ENCODE measurements around the gene POU3F2.

The POU3F2 gene

GRCh38 chr6:98794307-98794842, 40.0 kb upstream of the POU3F2 start:
- Histone ChIP-seq H3F3A (ENCODE audit: insufficient read depth, low read length) (no peaks in the 10 kb centered on the region), H3K27me3 (replicated peaks; ENCODE audit: insufficient read depth, low read length) (no peaks in the 10 kb centered on the region), H3K4me2 (ENCODE audit: low read depth, low read length) (no peak overlapping the region), H3K4me3 (ENCODE audit: low read length) (no peak overlapping the region), H3K79me2 (ENCODE audit: low read length) (no peaks in the 10 kb centered on the region), H3K27ac (ENCODE audit: low read length) (no peak overlapping the region), H2AFZ (ENCODE audit: low read length) (no peak overlapping the region), H3K9ac (ENCODE audit: low read length) (no peak overlapping the region), H4K20me1 (ENCODE audit: insufficient read depth, low read length) (no peaks in the 10 kb centered on the region), H3K36me3 (replicated peaks; ENCODE audit: insufficient read depth, low read length) (no peaks in the 10 kb centered on the region), H3K9me3 (replicated peaks; ENCODE audit: insufficient read depth, low read length) (no peaks in the 10 kb centered on the region), H3K4me1 (ENCODE audit: low read length) (no peaks in the 10 kb centered on the region), H3K9me2 (replicated peaks; ENCODE audit: insufficient read depth, low read length) (no peaks in the 10 kb centered on the region)
- DNase-seq: no peak
- TF ChIP-seq EZH2phosphoT487 (IDR thresholded peaks at IDR 0.05; ENCODE audit: low read length) (no peak), CTCF (IDR thresholded peaks at IDR 0.05; ENCODE audit: low read length) (no peak), EZH2 (optimal IDR thresholded peaks at IDR 0.05; ENCODE audit: low read depth, low read length) (no peak)

GRCh38 chr6:98797217-98797994, 37.0 kb upstream of the POU3F2 start:
- Histone ChIP-seq H2AFZ (ENCODE audit: low read length) (no peak overlapping the region), H3K27ac (ENCODE audit: low read length) (no peak overlapping the region)

GRCh38 chr6:98800866-98801265, 33.5 kb upstream of the POU3F2 start:
- Histone ChIP-seq H2AFZ (ENCODE audit: low read length) (no peak overlapping the region), H3K4me2 (ENCODE audit: low read depth, low read length) (no peak overlapping the region), H3K27ac (ENCODE audit: low read length) (no peak overlapping the region), H3K4me3 (ENCODE audit: low read length) (no peak overlapping the region), H3K9ac (ENCODE audit: low read length) (no peak overlapping the region), H3K9me2 (replicated peaks; ENCODE audit: insufficient read depth, low read length) (no peaks in the 10 kb centered on the region), H4K20me1 (ENCODE audit: insufficient read depth, low read length) (no peaks in the 10 kb centered on the region), H3K79me2 (ENCODE audit: low read length) (no peaks in the 10 kb centered on the region), H3K36me3 (replicated peaks; ENCODE audit: insufficient read depth, low read length) (no peaks in the 10 kb centered on the region), H3K4me1 (ENCODE audit: low read length) (no peaks in the 10 kb centered on the region), H3F3A (ENCODE audit: insufficient read depth, low read length) (no peaks in the 10 kb centered on the region), H3K27me3 (replicated peaks; ENCODE audit: insufficient read depth, low read length) (no peaks in the 10 kb centered on the region), H3K9me3 (replicated peaks; ENCODE audit: insufficient read depth, low read length) (no peaks in the 10 kb centered on the region)
- no peak for TF ChIP-seq EZH2phosphoT487 (IDR thresholded peaks at IDR 0.05; ENCODE audit: low read length)
- no peak for TF ChIP-seq EZH2 (optimal IDR thresholded peaks at IDR 0.05; ENCODE audit: low read depth, low read length)
- TF ChIP-seq CTCF (IDR thresholded peaks at IDR 0.05; ENCODE audit: low read length): no peak
- DNase-seq: no peak

More at GRCh38 chr6:98797217-98797994, 37.0 kb upstream of the POU3F2 start:
- no peaks in the 10 kb centered on the region for H4K20me1 ChIP-seq (ENCODE audit: insufficient read depth, low read length)
- no peak overlapping the region for H3K4me3 ChIP-seq (ENCODE audit: low read length)
- no peaks in the 10 kb centered on the region for H3K9me2 ChIP-seq (replicated peaks; ENCODE audit: insufficient read depth, low read length)
- H3K9me3 ChIP-seq (replicated peaks; ENCODE audit: insufficient read depth, low read length): no peaks in the 10 kb centered on the region
- no peaks in the 10 kb centered on the region for H3F3A ChIP-seq (ENCODE audit: insufficient read depth, low read length)
- H3K36me3 ChIP-seq (replicated peaks; ENCODE audit: insufficient read depth, low read length): no peaks in the 10 kb centered on the region
- DNase-seq: no peak
- H3K79me2 ChIP-seq (ENCODE audit: low read length): no peaks in the 10 kb centered on the region
- TF ChIP-seq EZH2phosphoT487 (IDR thresholded peaks at IDR 0.05; ENCODE audit: low read length) (no peak), CTCF (IDR thresholded peaks at IDR 0.05; ENCODE audit: low read length) (no peak), EZH2 (optimal IDR thresholded peaks at IDR 0.05; ENCODE audit: low read depth, low read length) (no peak)
- no peaks in the 10 kb centered on the region for H3K27me3 ChIP-seq (replicated peaks; ENCODE audit: insufficient read depth, low read length)
- H3K4me2 ChIP-seq (ENCODE audit: low read depth, low read length): no peak overlapping the region
- no peak overlapping the region for H3K9ac ChIP-seq (ENCODE audit: low read length)
- H3K4me1 ChIP-seq (ENCODE audit: low read length): no peaks in the 10 kb centered on the region

All from MM.1S (cell line).